Small intestine (tissue), 7 donors: ENCODE data around the gene MIF. TPM values are rescaled to one million over a fixed set of nuclear protein-coding genes. Genes with fewer than 3 reads are reported as not detected.

Experiments used
- DNase-seq, 2 donors: peaks; one replicate each; pipeline versions ENCODE4 v3.0.0 to v3.0.0-alpha.2; 2013
- FAIRE-seq: peaks from 2 replicates; lab custom pipeline; 2012; peaks lifted over from hg19 to GRCh38; lab: Jason Lieb, UNC
- H3K27ac ChIP-seq, 3 donors: one replicate each; pipeline ENCODE4 v1.5.1; 2013; ENCODE audit warnings: low read length in 2 of 3, mild to moderate bottlenecking in 2 of 3, control low read depth in 1 of 3, inconsistent platforms in 1 of 3, low read depth in 1 of 3, moderate library complexity in 1 of 3
- H3K27me3 ChIP-seq, 3 donors: one replicate each; pipeline ENCODE4 v1.6.1; 2013; ENCODE audit warnings: low read length in 3 of 3, inconsistent platforms in 1 of 3; ENCODE audit not compliant: control insufficient read depth in 3 of 3, insufficient read depth in 3 of 3
- H3K36me3 ChIP-seq, 3 donors: one replicate each; pipeline ENCODE4 v1.6.1; 2013; ENCODE audit warnings: low read length in 3 of 3, inconsistent platforms in 1 of 3, low read depth in 1 of 3, mild to moderate bottlenecking in 1 of 3, moderate library complexity in 1 of 3; ENCODE audit not compliant: control insufficient read depth in 3 of 3, insufficient read depth in 2 of 3
- H3K4me1 ChIP-seq, 3 donors: one replicate each; pipeline ENCODE4 v1.6.1; 2013; ENCODE audit warnings: low read length in 2 of 3, inconsistent platforms in 1 of 3, low read depth in 1 of 3, mild to moderate bottlenecking in 1 of 3, moderate library complexity in 1 of 3; ENCODE audit not compliant: control insufficient read depth in 3 of 3, insufficient read depth in 2 of 3
- H3K4me3 ChIP-seq, 3 donors: one replicate each; pipeline ENCODE4 v1.5.1; 2013; ENCODE audit warnings: low read length in 3 of 3, control low read depth in 1 of 3, inconsistent platforms in 1 of 3, low read depth in 1 of 3, mild to moderate bottlenecking in 1 of 3, moderate library complexity in 1 of 3
- H3K9me3 ChIP-seq, 2 donors: one replicate each; pipeline ENCODE4 v1.6.1; 2013; ENCODE audit warnings: low read depth in 1 of 2, low read length in 1 of 2; ENCODE audit not compliant: control insufficient read depth in 2 of 2, insufficient read depth in 1 of 2
- WGBS, 3 donors: extraction: QIAGEN DNeasy Blood & Tissue Kit; methylation state at CpG; one replicate each; pipeline ENCODE4 v1.1.7; 2013; 5-methylcytosine and 5-hydroxymethylcytosine counted together
- polyA plus RNA-seq, 4 donors: library from polyadenylated mRNA; stranded (reverse) in 3 of 4; unstranded in 1 of 4; fragments of 200-250 nt in 3 of 4; fragments of 120-200 nt in 1 of 4; gene quantifications; one replicate each; pipeline versions ENCODE4 v1.2.1 to v1.2.3, GENCODE V29; 2013
- donor health status: healthy with polysubstance abuse.
- donor health status: control.
- donor health status: control.
- donor health status: Bipolar disorder and iron deficiency.
- donor health status: healthy.

The MIF gene
- polyA plus RNA-seq, 4 donors: 335 to 743 (median 449) TPM

DNA sequence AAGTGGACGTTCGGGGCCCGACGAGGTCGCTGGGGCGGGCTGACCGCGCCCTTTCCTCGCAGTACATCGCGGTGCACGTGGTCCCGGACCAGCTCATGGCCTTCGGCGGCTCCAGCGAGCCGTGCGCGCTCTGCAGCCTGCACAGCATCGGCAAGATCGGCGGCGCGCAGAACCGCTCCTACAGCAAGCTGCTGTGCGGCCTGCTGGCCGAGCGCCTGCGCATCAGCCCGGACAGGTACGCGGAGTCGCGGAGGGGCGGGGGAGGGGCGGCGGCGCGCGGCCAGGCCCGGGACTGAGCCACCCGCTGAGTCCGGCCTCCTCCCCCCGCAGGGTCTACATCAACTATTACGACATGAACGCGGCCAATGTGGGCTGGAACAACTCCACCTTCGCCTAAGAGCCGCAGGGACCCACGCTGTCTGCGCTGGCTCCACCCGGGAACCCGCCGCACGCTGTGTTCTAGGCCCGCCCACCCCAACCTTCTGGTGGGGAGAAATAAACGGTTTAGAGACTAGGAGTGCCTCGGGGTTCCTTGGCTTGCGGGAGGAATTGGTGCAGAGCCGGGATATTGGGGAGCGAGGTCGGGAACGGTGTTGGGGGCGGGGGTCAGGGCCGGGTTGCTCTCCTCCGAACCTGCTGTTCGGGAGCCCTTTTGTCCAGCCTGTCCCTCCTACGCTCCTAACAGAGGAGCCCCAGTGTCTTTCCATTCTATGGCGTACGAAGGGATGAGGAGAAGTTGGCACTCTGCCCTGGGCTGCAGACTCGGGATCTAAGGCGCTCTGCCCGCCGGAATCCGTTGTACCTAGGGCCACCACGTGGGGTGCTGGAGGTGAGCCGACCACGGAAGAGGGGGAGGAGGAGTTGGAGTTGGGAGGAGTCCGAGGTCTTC, 771 bp downstream of the MIF start:
- peaks cover 0 to 36% (median 0%) of the 10 kb centered on the region in 3 donors for H3K36me3 ChIP-seq
- peak overlapping the region; percentile 66 to 94 (median 81) for H3K4me3 ChIP-seq
- no peaks in the 10 kb centered on the region for H3K27me3 ChIP-seq
- H3K27ac ChIP-seq: peak overlapping the region; percentile 82 to 99 (median 96)
- H3K4me1 ChIP-seq: peaks cover 3 to 45% (median 3%) of the 10 kb centered on the region in 3 donors
- FAIRE-seq (no peak), DNase-seq (peak; percentile 82 to 97)
- WGBS, 3 donors: 0 to 1% (median 1%) methylated on average over 75 to 79 of the region's 79 CpGs
- H3K9me3 ChIP-seq: peaks cover 0 to 7% of the 10 kb centered on the region in 2 donors

DNA sequence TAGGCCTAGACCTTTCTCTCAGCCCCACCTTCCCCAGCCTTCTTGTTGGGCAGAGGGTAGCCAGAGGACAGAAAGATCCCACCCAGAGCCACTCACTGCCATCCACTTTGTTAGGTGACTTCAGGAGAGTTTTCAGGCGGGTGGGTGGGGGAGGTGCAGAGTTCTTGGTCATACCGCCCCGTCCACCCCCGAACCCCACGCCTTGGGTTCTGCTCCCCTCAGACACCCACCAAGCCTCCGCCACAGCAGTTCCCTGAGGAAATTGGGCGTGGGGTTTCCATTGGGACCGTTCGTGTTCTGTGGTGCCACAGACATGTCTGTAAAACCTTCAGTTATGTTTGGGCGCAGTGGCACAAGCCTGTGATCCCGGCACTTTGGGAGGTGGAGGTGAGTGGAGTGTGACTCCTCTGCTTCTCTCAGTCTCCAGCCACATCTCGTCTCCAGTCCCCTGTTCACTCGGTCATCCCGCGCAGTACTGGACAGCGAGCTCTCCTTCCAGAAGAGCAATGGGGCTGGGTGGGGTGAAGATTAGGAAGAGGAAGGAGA, 1.5 kb downstream of the MIF start:
- H3K36me3 ChIP-seq: peaks cover 0 to 36% (median 0%) of the 10 kb centered on the region in 3 donors
- H3K27ac ChIP-seq: peak overlapping the region in 2 of 3 donors; percentile 96 to 99
- FAIRE-seq: no peak
- peak in 1 of 2 donors; percentile 26 for DNase-seq
- peaks cover 3 to 45% (median 3%) of the 10 kb centered on the region in 3 donors for H3K4me1 ChIP-seq
- H3K4me3 ChIP-seq: peak overlapping the region in 2 of 3 donors; percentile 81 to 94
- WGBS, 3 donors: 74 to 86% (median 77%) methylated on average over 16 of the region's 16 CpGs
- peaks cover 0 to 7% of the 10 kb centered on the region in 2 donors for H3K9me3 ChIP-seq
- H3K27me3 ChIP-seq: no peaks in the 10 kb centered on the region

DNA sequence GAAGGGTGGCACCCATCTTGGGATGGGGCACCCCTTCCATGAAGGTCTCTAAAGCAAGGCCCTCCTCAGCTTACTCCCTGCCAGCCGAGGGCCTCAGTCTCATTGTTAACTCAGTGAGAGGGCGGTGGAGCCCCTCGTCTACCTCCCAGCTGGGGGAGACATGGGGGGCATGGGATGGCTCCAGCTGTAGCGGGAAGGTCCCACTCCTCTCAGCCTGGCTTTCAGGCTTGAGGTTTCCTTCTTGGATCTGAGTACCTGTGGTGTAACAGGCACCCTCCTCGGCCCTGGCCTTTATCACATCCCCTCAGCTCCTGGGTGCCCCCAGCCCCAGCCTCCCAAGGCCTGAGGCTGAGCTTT, 2.0 kb downstream of the MIF start:
- no peak for FAIRE-seq
- H3K4me3 ChIP-seq: peak overlapping the region in 1 of 3 donors; percentile 94
- WGBS, 3 donors: 83 to 91% (median 89%) methylated on average over 4 to 5 of the region's 5 CpGs

DNA sequence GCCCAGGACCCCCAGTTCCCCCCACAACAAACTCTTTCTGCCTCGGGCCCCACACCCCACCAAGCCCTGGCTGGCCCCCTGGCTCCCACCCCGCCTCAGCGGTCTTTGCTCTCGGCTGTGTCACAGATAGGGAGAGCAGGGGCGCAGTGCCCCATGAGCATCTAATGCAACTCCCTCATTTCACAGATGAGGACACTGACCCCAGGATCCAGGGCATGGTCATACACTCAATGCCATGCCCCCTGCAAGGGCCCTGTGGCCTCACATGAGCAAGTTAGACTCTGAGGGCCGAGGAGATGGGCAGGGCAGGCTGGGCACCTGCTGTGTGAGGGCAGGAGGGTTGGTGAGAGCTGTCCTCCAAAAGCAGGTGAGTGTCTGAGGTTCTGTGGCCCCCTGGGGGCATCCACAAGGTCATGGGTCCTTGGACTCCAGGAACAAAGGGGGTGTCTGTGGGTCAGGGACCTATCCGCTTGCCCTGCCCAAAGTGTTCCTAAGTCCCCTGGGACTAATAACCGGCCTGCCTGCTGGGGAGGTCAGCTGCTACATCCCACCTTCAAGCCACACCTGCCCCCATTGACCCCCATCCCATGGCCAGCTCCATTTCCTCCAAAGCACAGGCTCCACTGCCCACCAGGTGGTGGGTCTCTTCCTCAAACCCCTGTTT, 2.5 kb downstream of the MIF start:
- WGBS, 3 donors: 80 to 88% (median 87%) methylated on average over 8 of the region's 8 CpGs
- peak in 1 of 2 donors; percentile 80 for DNase-seq
- H3K4me3 ChIP-seq: no peak overlapping the region
- H3K4me1 ChIP-seq: peaks cover 3 to 45% (median 3%) of the 10 kb centered on the region in 3 donors
- H3K9me3 ChIP-seq: peaks cover 0 to 6% of the 10 kb centered on the region in 2 donors
- no peak for FAIRE-seq
- H3K36me3 ChIP-seq: peaks cover 0 to 36% (median 0%) of the 10 kb centered on the region in 3 donors
- peak overlapping the region in 1 of 3 donors; percentile 99 for H3K27ac ChIP-seq
- no peaks in the 10 kb centered on the region for H3K27me3 ChIP-seq

More for the DNA sequence above, 2.0 kb downstream of the MIF start:
- Histone ChIP-seq H3K27ac (peak overlapping the region in 1 of 3 donors; percentile 99), H3K36me3 (peaks cover 0 to 36% (median 0%) of the 10 kb centered on the region in 3 donors), H3K27me3 (no peaks in the 10 kb centered on the region), H3K4me1 (peaks cover 3 to 45% (median 3%) of the 10 kb centered on the region in 3 donors), H3K9me3 (peaks cover 0 to 7% of the 10 kb centered on the region in 2 donors)
- no peak for DNase-seq

DNA sequence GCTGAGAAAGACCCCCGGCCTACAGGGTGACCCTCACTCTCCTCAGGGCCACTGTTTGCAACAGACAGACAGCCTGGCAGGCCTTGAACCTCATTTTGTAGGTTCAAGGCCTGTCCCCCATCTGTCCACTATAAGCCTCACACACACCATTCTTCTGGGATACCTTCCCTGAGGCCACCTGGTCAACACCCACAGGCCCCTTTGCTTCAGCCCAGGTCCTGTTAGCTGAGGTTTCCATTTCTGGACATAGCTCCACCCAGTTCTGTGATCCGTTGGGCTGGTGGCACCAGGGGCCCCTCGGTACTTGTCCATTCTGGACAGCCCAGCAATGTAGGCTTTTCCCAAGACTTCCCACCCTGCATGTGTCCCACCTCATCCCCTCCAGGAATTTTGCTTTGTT, 3.1 kb downstream of the MIF start:
- FAIRE-seq: no peak
- H3K27ac ChIP-seq: peak overlapping the region in 1 of 3 donors; percentile 72
- WGBS, 3 donors: 88 to 93% (median 90%) methylated on average over 3 of the region's 3 CpGs

DNA sequence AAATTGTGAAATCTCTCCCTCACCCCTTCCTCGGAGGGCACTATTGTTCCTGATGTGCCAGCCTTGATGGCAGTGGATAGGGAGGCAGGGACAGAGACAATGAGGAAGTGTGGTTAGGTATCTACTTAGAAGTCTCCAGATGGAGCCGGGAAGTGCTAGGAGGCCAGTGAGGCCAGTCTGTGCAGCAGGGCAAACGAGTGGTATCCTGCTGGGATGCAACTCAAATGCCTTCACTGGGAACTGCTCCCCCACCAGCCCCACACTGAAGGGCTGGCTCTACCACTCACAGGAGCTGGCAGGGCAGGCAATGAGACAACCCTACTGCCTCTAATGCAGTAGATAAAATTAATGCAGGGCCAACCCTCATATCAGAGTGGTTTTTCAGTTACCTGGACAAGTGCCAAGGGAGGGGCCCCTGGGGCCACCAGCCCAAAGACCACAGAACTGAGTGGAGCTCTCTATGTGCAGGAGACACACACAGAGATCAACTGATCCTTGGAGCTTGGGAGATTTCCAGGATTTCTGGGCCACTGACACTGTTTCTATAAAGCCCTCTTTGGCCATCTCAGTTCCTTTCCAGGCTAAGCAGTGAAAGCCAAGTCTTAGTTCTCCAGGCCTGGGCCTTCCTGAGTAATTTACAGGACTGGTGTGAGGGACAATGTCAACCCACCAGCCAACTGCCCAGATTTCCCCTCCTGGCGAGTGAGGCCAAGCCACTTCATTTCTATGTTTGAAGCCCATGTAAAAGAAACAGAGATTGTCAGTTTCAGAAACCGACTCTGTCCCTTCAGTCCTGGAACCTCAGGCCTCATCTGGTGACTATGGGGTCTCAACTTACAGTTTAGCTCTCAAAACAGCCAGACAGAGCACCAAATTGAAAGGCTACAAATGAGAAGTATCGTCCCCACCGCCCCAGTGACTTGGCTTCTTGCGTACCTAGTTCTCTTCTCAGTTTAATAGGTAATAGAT, 4.1 kb downstream of the MIF start:
- Histone ChIP-seq H3K4me1 (peaks cover 3 to 39% (median 3%) of the 10 kb centered on the region in 3 donors), H3K9me3 (no peaks in the 10 kb centered on the region), H3K27me3 (no peaks in the 10 kb centered on the region), H3K27ac (peak overlapping the region in 1 of 3 donors; percentile 0), H3K4me3 (no peak overlapping the region), H3K36me3 (peaks cover 0 to 40% (median 0%) of the 10 kb centered on the region in 3 donors)
- FAIRE-seq: no peak
- no peak for DNase-seq
- 52 to 75% (median 57%) methylated on average over 8 of the region's 8 CpGs for WGBS, 3 donors

More for the DNA sequence above, 3.1 kb downstream of the MIF start:
- DNase-seq: no peak
- Histone ChIP-seq H3K4me3 (no peak overlapping the region), H3K27me3 (no peaks in the 10 kb centered on the region), H3K36me3 (peaks cover 0 to 36% (median 0%) of the 10 kb centered on the region in 3 donors), H3K4me1 (peaks cover 3 to 45% (median 3%) of the 10 kb centered on the region in 3 donors), H3K9me3 (no peaks in the 10 kb centered on the region)

DNA sequence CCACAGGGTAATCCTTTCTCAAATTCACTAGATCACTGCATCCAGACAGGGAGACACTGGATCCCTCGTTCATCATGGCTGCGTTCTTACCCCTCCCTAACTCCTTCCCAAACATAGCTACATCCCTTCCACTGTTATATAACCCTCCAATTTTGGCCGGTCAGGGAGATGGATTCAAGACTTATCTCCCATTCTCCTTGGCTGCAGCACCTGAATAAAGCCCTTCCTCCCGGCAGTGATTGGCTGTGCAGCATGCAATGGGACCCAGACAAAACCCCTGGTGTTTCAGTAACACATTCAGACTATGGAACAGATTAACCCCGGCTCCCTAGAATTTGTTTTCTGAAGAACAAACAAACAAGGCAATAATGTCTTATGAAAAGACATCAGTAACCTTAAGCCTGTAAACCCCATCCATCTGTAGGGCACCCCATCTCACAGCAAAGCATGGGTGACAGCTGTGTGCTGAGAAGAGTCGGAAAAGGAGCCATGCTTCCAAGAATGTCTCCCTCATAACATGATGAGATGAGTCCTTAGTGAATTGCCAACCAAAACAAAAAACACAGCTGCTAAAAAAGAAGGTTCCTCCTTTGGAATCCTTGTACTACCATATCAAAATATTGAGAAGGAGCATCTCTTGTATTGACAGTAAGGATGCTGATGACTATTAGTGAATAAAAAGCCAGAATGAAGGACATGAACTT, 5.0 kb downstream of the MIF start:
- WGBS, 3 donors: 79 to 86% (median 85%) methylated on average over 6 of the region's 6 CpGs
- no peak for DNase-seq
- Histone ChIP-seq H3K4me3 (no peak overlapping the region), H3K36me3 (peaks cover 0 to 45% (median 0%) of the 10 kb centered on the region in 3 donors), H3K27ac (no peak overlapping the region), H3K4me1 (peaks cover 0 to 33% (median 3%) of the 10 kb centered on the region in 3 donors), H3K27me3 (no peaks in the 10 kb centered on the region), H3K9me3 (no peaks in the 10 kb centered on the region)
- no peak for FAIRE-seq
